Globus pallidus (tissue), 1 donor: Measurements from ENCODE around the gene LCMT2.
"Not testable (repeated sequence)": the region's sequence is repeated elsewhere in the genome, so short reads cannot be mapped to it uniquely, and the experiment has no call there.

Experiments used
- DNase-seq: peaks from one replicate; pipeline ENCODE4 v3.0.0-alpha.2; 2015; ENCODE audit warnings: low spot score

The LCMT2 gene

DNA sequence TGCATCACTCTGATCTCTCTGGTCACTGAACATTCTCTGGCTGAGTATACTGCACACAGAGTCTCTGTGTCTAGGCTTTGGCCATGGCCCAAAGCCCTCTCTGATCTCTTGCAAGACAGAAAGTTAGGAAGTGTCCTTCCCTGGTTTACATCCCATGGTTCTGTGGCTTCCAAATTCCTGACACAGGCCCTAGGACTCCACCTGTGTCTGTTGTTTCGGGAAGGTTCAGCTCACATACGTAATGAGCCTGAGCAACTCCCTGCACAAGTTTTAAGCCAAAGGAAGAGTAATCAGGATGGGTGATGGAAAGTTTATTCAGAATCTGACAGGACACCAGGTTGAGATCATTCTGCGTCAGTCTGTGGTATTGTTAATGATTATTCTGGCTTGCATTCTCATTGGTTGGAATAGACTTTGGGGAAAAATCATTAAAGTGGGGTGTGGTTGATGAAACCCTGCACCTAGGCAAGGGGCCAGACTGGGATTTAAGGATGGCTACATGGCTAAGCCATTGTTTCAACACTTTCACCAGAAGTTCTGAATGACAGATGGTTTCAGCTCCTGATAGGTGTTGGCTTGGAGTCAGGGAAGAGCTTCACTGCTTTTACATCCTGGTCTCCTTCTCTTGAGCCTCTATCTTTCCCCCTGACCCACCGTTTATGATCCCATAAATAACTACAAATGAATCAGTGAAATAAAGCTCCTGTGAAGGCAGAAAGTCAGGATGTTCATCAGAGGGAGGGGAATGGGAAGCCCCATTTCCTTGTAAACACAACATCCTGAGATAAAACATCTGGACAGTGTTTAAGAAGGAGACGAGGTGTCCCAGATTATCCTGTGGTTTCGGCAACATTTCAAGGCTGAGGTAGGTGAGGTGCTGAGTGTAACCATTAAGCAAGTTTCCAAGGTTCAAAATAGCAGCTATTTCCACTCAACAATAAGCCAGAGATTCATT, 14.1 kb downstream of the LCMT2 start:
- no peak for DNase-seq

DNA sequence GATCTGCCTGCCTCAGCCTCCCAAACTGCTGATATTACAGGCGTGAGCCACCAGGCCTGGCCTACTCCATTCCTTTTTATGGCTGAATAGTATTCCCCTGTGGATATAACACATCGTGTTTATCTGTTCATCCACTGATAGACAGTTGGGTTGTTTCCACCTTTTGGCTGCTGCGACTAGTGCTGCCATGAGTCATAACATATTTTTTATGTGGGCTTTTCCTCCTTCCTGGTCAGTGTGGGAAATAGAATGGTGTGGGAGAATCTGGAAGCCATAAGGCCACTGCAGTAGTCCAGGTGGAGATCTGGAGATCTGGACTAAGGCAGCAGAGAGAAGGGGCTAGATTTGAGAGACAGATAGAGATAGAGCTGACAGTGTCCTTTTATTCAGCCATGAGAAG, 16.2 kb downstream of the LCMT2 start:
- no peak for DNase-seq

DNA sequence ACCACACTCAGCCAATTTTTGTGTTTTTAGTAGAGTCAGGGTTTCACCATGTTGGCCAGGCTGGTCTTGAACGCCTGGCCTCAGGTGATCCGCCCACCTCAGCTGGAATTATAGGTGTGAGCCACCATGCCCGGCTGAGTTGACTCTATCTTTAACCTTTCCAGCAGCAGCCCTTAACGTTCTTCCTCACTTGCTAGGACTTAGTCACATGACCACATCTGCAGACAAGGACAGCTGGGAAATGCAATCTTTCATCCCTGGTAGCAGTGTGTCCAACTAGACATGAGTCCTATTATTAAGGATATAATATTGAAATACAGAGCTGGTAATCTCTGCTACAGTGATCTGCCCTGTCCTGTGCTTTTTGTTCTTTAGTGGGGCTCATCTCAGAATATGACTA, 18.0 kb downstream of the LCMT2 start:
- DNase-seq = no peak

DNA sequence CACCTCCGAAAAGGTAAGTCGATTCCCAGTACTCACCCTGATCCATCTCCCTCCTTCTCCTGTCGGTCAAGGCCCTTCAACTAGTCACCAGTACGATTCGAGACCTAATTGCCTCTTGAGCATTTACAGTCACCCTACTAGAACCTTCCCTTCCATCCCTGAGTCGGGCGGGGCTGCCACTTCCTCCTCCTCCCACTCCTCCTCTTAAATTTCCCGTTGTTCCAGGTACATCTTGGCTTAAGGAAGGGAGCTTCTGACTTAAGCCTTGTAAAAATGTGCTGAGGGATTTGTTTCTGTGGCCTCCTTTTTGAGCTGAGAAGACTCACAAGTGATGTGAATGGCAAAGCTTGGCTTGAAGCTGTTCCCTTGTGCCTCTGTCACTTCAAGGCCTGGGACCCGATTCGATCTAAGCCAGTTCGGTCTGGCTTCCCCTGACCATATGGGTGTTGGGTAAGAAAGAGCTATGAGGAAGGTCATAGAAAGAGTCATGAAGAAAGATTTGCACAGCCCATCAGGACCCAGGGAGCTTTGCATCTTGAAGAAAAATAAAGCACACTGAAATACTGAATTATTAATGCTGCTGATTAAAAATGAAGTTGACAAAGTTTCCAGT, 28.1 kb downstream of the LCMT2 start, which contains the start of gene TGM7:
TSS of gene TGM7 (minus strand) at position 51 of the 613 bp plus-strand sequence.
- DNase-seq = no peak

DNA sequence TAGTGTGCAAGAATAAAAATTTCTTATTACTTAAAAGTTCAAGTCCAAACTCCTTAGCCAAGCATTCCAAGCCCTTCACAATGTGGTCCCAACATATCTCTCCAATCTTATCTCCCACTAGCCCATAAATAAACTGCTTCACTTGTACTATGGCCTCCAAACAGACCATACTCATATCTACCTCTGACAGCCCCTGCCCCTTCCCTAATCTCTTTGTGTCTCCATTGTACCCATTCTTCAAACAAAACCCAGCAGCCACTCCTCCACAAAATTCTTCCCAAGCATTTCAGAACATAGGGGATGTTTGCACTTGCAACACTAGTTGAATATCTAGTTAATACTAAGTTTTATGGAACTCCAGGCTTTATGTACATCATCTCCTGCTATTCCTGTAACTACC, 30.5 kb downstream of the LCMT2 start:
- no peak for DNase-seq

DNA sequence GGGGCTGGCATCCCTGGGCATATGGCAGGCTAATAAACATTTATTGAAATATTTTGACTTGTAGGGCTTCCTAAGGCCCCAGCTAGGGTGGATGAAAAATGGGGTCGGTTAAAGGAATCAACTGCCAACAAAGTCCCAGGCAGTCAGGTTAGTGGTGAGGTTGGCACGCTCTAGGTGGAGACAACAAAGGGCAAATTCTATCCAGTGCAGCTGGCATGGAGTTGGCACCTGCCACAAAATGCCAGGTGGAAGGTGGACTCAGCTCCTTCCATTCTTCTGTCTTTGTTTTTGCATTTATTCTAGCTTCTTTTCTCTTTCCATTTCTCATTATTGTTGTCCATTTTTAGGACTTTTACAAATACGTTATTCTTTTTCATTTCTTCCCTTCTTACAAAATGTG, 31.0 kb downstream of the LCMT2 start:
- no peak for DNase-seq

DNA sequence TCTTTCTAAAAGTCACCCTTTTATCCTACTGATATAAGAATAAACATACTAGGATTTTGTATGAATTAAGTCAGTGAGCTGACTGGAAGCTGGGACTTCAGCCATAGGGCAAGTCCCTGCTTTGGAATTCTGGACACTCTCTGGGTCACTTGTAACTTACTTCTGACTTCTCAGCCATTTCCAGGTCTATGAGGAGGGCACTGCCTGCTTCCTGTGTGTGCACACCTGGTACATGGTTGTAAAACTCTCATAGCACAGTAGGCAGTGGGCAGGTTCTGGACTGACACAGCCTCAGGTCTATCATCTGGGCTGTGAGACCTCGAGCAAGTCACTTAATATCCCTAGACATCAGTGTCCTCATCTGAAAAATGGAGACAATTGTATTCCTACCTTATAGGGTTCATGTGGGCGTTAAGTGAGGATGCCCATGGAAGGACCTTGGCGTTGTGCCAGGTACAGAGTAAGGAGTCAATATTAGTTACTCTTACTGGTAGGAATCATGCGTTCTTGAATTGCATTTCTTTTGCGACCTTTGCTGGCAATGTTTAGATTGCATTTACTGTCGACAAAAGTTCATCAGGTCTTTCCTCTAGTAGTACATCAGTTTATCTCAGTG, 36.2 kb downstream of the LCMT2 start:
- no peak for DNase-seq

DNA sequence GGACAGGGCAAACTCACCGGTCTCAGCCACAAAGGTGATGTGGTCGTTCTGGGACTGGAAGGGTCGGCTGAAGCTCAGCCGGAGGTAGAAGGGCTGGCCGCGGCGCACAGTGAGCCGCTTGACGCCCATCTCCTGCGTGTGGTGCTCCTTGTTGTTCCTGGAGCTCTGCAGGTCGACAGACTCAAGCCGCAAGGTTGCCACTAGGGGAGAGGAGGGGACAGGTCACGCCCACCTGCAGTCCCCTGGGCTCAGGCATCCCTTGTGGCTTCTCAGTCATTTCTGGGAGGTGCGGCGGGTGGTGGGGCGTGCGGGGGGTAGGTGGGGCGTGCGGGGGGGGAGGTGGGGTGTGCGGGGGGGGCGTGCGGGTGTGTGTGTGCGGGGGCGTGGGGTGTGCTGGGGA, 36.9 kb downstream of the LCMT2 start:
- DNase-seq = no peak

DNA sequence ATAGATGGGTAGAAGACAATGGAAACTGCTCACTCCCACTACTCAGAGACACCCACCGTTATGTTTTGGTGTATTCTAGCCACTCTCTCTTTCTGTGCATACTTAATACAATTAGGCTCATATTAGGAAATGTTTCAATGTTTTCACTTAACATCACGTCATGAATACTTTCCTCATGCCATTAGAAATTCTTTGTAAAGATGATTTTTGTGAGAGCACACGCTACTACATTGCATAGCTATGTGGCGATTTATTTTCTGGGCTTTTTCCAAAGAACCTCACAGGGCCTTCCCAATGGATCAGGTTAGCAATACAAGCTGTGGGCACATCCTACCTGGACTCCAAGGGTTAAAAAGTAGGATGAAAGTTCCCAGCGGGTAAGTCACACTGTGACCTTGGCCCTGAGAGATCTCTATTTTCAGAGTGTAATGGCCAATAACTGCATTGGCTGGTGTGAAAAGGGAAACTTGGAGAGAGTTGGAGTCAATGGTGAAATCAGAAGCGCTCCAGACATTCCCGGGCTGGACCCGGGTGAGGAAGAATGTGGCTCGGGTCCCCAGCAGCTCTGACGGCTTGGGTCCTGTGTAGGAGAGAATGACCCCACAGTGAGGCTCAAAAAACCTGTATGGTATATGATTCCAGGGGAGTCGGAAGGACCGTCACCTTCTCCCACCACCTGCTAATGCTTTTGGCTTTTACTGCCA, 37.8 kb downstream of the LCMT2 start:
- DNase-seq = no peak

DNA sequence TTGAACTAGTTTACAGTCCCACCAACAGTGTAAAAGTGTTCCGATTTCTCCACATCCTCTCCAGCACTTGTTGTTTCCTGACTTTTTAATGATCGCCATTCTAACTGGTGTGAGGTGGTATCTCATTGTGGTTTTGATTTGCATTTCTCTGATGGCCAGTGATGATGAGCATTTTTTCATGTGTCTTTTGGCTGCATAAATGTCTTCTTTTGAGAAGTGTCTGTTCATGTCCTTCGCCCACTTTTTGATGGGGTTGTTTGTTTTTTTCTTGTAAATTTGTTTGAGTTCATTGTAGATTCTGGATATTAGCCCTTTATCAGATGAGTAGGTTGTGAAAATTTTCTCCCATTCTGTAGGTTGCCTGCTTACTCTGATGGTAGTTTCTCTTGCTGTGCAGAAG, 40.7 kb downstream of the LCMT2 start:
- not testable (repeated sequence) for DNase-seq

DNA sequence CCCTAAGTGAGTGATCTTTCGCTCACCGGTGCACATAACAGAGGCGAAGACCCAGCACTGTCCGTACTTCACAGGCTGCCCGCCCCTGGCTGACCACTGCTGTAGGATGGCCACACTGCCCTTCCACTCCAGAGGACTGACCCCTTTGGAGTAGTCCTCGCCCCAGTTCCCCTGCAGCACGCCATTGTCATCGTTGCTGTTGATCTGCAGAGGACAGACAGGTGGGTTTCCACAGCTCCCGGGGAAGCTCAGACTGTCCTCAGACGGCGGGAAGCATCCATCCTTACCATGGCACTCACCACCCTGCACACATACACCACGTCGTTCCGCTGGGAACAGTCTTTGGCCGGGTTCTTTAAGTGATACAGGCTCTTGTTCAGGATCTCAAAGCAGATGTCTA, 43.1 kb downstream of the LCMT2 start:
- DNase-seq = no peak

DNA sequence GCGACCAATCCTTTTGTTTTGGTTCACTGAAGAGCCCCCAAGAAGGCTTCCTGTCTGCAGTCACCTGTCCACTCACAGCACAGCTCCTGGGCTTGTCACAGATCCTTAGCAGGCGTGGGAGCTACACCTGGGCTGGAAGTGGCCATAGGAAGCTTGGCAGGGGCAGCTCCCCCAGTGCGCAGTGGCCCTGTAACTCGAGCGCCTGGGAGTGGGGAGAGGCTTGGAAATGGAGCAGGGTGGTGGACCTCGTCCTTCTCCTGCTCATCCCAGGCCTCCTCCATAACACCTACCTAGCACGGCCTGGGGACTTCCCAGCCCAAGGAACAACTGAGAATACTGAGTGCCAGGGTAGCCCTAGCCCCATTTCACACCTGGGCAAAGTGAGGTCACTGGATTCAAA, 44.3 kb downstream of the LCMT2 start:
- no peak for DNase-seq

DNA sequence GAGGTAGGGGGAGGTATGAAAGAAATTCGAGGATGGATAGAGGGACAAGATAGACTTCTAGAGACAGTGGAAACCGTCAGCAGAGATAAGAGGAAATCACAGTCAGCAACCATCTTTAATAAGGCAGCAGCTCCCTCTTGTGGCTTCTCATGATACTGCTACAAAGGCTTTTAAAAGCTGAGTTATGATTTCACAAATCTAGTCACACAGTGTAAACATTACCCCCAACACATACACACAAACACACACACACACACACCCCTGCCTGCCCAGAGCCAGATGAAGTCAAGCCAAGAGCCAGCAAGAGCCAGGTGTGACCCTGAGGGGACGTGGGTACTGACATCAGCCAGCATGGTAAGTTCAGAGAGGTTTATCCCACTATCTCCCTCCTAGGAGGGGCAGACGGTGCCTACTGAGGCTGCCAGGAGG, 44.8 kb downstream of the LCMT2 start:
- DNase-seq = peak; percentile 52

DNA sequence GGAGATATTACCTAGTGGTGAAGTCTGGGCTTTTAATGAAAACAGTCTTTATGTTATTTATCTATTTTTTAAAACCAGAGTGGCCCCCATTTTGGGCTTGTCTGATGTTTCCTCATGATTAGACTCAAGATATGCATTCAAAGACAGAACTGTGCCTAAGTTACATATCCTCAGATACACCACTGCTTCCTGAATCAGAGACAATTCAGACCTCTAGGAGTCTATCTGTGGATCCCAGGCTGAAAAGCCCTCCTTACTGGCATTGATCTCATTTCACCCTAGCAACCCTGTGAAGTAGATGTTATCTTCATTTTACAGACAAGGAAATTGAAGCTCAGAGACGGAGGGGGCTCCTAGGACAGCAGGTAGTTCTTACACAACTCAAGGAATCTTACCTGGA, 46.8 kb downstream of the LCMT2 start:
- DNase-seq = no peak

DNA sequence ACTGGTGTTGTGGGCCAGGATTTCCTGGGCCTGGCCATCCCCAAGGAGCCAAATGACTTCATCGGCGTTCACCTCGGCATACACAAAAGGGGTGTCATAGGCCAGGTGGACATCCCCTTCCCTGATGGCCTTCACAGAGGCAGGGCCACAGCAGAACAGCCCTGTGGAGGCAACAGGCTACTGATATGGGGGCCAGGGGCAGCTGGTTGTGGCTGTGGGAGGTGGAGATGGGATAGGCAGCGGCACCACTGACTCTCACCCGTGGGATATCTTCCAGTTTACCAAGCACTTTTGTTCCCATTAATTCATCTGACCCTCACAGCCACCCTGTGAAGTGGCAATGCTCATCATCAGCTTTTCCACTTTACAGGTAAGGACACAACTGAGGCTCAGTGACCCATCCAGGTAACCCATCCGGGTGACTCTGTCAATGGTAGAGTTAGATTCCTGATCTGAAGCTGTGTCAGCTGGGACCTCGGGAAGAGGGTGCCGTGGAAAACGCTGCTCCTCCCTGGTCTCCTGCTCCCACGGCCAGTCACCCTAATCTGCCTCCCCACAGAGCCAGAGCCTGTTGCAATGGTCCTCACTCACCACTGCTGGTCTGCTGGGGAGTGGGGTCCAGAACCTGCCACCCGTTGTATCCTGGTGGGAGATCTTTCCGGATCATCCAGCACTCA, 48.3 kb downstream of the LCMT2 start:
- DNase-seq = no peak

DNA sequence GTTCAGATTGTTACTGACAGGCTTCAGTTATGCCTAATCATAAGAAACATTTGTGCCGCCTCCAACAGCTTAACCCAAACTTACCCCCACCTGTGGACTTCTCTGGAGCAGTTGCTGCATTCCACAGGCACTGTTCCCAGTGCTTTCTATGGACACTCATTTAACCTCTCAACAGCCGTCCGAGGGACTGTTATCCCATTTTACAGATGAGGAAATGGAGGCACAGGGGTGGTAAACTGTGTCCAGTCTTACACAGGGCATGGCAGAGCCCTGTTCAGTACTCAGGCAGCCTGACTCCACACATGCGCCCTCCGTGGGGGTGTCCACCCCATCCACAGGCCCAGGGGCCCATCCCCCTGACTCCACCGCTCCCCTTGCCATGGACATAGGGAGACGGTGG, 49.4 kb downstream of the LCMT2 start:
- DNase-seq = no peak

DNA sequence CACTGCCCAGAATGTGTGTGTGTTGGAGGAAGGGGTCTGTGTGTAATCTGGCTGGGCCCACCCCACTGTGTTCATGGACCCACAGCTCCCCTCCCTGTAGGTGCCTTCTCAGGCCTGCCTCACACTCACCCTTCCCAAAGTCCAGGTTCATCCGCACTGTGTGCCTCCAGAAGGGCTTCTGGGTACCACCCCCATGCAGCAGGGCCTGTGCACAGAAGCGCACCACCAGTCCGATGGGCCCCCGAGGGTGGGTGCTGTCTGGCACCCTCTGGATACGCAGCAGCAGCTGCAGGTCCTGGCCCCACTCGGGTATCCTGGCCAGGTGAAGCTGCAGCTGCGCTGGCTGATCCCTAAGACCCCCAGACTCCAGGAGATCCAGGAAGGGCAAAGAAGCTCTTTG, 50.9 kb downstream of the LCMT2 start:
- DNase-seq = no peak

DNA sequence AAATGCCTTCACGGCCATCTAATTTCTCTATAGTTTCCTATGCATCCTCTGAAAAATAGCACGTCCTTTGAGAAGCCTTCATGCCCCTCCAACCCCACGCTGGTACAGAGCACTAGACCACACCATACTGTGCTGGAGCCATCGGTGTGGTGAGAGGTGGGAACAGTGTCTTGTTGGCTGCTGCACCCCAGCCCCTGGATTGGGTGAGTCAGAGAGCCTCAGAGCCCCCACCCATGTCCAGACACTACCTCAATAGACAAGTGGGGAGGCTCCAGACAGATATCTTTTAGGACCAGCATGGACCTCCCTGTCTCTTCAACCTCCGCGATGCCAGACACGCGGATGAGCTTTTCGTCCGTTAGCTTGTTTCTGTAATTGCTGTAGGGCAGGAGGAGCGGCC, 51.5 kb downstream of the LCMT2 start:
- no peak for DNase-seq

DNA sequence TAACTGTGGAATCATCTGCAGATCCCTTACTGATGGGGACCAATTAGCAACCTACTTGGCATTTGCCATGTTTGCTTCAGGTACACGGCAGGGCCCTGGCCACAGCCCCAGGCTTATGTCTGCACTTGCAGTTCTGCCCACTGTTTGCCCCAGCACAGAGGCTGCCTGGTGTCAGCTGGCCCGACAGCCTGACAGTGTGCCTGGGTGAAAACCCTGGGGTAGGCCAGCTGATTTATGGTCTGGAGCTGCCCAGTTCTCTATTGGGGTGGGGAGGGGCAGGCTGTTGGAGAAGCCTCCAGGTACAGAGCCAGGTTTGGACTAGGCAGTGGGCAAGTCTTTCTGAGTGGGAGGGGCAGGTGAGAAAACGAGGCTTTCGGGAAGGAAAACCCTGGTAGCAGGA, 52.5 kb downstream of the LCMT2 start:
- no peak for DNase-seq

DNA sequence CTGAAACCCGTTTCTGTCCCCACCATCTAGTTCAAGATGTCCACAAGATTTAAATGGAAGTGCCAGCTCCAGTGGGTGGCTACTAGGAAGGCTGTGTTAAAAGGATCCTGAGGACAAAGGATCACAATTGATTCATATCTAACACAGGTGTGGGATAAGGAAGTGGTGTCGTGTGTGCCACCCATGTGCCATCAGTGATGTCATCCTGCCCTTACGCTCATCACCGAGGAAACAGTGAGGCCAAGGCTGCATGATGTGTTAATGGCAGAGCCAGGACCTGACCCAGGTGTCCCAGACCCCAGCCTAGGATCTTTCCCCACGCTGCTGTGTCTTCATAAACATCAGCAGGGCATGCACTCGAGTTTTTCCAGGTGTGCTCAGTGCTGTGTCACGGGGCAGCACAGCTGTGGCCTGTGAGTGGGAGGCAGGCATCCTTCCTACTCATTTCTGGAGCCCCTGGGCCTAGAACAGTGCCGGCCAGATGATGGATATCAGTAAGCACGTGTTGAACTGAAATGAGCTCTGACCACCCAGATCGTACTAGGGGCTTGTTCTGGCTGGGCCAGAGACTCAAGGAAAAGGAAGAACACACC, 53.0 kb downstream of the LCMT2 start:
- no peak for DNase-seq

DNA sequence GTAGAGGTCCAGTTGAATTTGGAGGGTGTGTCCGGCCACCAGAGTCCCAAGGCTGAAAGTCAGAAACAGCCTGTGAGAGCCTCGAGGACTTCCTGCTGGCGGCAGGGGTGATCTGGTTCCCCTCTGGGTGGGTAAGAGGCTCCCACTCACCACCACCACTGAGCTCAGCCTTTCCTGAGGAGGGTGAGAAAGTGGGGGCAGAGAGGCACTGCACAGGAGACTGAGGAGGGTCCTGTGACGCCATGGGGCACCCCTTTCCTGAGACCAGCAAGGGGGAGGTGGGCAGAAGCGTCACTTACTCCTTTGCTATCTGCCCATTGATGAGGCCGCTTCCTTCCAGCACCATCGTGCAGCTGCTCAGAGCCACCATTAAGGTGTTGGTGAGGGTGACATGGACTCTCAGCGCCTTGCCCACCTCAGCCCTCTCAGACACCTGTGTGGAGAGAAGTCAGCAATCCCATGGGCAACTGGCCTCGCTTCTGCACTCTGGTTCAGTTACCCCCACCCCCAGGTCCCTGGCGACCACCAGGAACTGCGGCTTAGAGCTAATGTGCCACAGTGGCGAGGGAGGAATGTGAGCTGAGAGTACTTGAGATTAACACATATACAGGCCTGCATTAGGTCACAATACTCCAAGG, 53.7 kb downstream of the LCMT2 start:
- no peak for DNase-seq
